ENCODE data around the gene CXCL8.

DNA sequence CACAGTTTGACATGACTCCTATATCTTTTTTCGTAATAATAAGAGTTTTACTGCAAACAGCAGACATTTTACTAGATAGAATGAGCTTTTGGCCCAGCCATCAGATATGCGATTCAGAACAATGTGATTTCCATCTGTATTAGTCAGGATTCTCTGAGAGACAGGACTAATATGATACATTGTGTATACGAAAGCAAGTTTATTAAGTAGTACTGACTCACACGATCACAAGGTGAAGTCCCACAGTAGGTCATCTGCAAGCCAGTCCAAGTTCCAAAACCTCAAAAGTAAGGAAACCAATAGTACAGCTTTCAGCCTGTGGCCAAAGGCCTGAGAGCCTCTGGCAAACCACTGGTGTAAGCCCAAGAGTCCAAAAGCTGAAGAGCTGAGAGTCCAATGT lies 24.1 kb downstream of the CXCL8 start:
- TF ChIP-seq CTCF (IDR thresholded peaks at IDR 0.05) (no peak), POLR2A (IDR thresholded peaks at IDR 0.05) (no peak)
